HEK293 (cell line): ENCODE measurements around the gene MSI1.

Source experiments
- CTCF ChIA-PET: fragments of 350-600 bp; formaldehyde crosslinking; extraction: SDS; loops from one replicate; lab custom pipeline; 2021; ENCODE audit warnings: antibody characterized with exemption; lab: Yijun Ruan, JAX
- POLR2A ChIA-PET: fragments of 300-600 bp; formaldehyde crosslinking; extraction: SDS; loops from one replicate; lab custom pipeline; 2020; ENCODE audit warnings: antibody characterized with exemption, inconsistent platforms; lab: Yijun Ruan, JAX
- H3K27ac ChIP-seq: fragments of 200-500 bp; sonication (Bioruptor generic); 2 replicates; pipeline ENCODE4 v1.5.1; 2014; ENCODE audit warnings: low read depth, low read length, control low read depth, inconsistent platforms; ENCODE audit errors: extremely low read depth
- H3K36me3 ChIP-seq, 2 experiments: fragments of 200-500 bp in 1 of 2; sonication (Bioruptor generic) in 1 of 2; 1 replicate in 1 of 2; 2 replicates in 1 of 2; pipeline ENCODE4 v1.5.1; 2014 to 2017; ENCODE audit warnings: inconsistent platforms in 2 of 2, low read length in 2 of 2; ENCODE audit not compliant: control insufficient read depth in 2 of 2, insufficient read depth in 1 of 2
- H3K4me1 ChIP-seq: fragments of 200-500 bp; sonication (Bioruptor generic); 2 replicates; pipeline ENCODE4 v1.5.1; 2014; ENCODE audit warnings: mild to moderate bottlenecking, low read length, inconsistent platforms; ENCODE audit not compliant: control insufficient read depth, insufficient read depth
- H3K4me3 ChIP-seq: 2 replicates; pipeline ENCODE4 v1.5.1; 2011; ENCODE audit warnings: low read depth, mild to moderate bottlenecking, control low read depth, low read length, moderate library complexity
- H3K9me3 ChIP-seq: fragments of 200-500 bp; sonication (Bioruptor generic); 2 replicates; pipeline ENCODE4 v1.5.1; 2014; ENCODE audit warnings: low read depth, low read length, inconsistent platforms; ENCODE audit not compliant: control insufficient read depth, insufficient read depth
- GLIS2 ChIP-seq: fragments of 450-650 bp; formaldehyde crosslinking; IDR thresholded peaks from 2 replicates; pipeline ENCODE4 v1.5.1; 2016; ENCODE audit warnings: missing biosample characterization, missing genetic modification characterization
- PATZ1 ChIP-seq: fragments of 450-650 bp; formaldehyde crosslinking; IDR thresholded peaks from 2 replicates; pipeline ENCODE4 v1.5.1; 2016; ENCODE audit warnings: missing biosample characterization, missing genetic modification characterization
- PRDM2 ChIP-seq: fragments of 450-650 bp; formaldehyde crosslinking; IDR thresholded peaks from 2 replicates; pipeline ENCODE4 v1.5.1; 2016; ENCODE audit warnings: missing biosample characterization, missing genetic modification characterization, borderline replicate concordance
- REST ChIP-seq: fragments of 450-650 bp; formaldehyde crosslinking; IDR thresholded peaks from 2 replicates; pipeline ENCODE4 v1.5.1; 2016; ENCODE audit warnings: missing biosample characterization, missing genetic modification characterization
- SP2 ChIP-seq: fragments of 450-650 bp; formaldehyde crosslinking; IDR thresholded peaks from 2 replicates; pipeline ENCODE4 v1.5.1; 2016; ENCODE audit warnings: missing biosample characterization, missing genetic modification characterization
- SP3 ChIP-seq: fragments of 450-650 bp; formaldehyde crosslinking; IDR thresholded peaks from 2 replicates; pipeline ENCODE4 v1.5.1; 2016; ENCODE audit warnings: missing biosample characterization, missing genetic modification characterization
- ZBTB20 ChIP-seq: fragments of 450-650 bp; formaldehyde crosslinking; IDR thresholded peaks from 2 replicates; pipeline ENCODE4 v1.5.1; 2016; ENCODE audit warnings: missing biosample characterization, missing genetic modification characterization
- ZBTB26 ChIP-seq: fragments of 450-650 bp; formaldehyde crosslinking; optimal IDR thresholded peaks from 2 replicates; pipeline ENCODE3; 2016; ENCODE audit warnings: missing biosample characterization, mild to moderate bottlenecking, missing genetic modification characterization
- ZIC2 ChIP-seq: fragments of 450-650 bp; formaldehyde crosslinking; IDR thresholded peaks from 2 replicates; pipeline ENCODE4 v1.5.1; 2016; ENCODE audit warnings: missing biosample characterization, missing genetic modification characterization
- ZNF140 ChIP-seq: fragments of 450-650 bp; formaldehyde crosslinking; IDR thresholded peaks from 2 replicates; pipeline ENCODE4 v1.5.1; 2016; ENCODE audit warnings: missing biosample characterization, missing genetic modification characterization
- ZNF175 ChIP-seq: fragments of 450-650 bp; formaldehyde crosslinking; IDR thresholded peaks from 2 replicates; pipeline ENCODE4 v1.5.1; 2016; ENCODE audit warnings: missing biosample characterization, missing genetic modification characterization
- ZNF266 ChIP-seq: fragments of 450-650 bp; formaldehyde crosslinking; IDR thresholded peaks from 2 replicates; pipeline ENCODE4 v1.5.1; 2016; ENCODE audit warnings: missing biosample characterization, missing genetic modification characterization, low read depth
- ZNF324 ChIP-seq: fragments of 450-650 bp; formaldehyde crosslinking; IDR thresholded peaks from 2 replicates; pipeline ENCODE4 v1.5.1; 2016; ENCODE audit warnings: missing biosample characterization, missing genetic modification characterization
- ZNF335 ChIP-seq: fragments of 450-650 bp; formaldehyde crosslinking; conservative IDR thresholded peaks from 2 replicates; pipeline ENCODE4 v1.5.1; 2016; ENCODE audit warnings: missing biosample characterization, missing genetic modification characterization
- ZNF341 ChIP-seq: fragments of 450-650 bp; formaldehyde crosslinking; IDR thresholded peaks from 2 replicates; pipeline ENCODE4; 2016; ENCODE audit warnings: low read depth, missing biosample characterization, missing genetic modification characterization
- ZNF366 ChIP-seq: fragments of 450-650 bp; formaldehyde crosslinking; conservative IDR thresholded peaks from 2 replicates; pipeline ENCODE4 v1.5.1; 2016; ENCODE audit warnings: missing biosample characterization, missing genetic modification characterization

MSI1 gene

GRCh38 chr12:120370343-120371243 lies 1.6 kb upstream of the MSI1 start:
- no peak overlapping the region for H3K4me3 ChIP-seq
- ChIA-PET CTCF (interaction anchor here (0.6 to 1.5 kb wide), 2 partner anchors 15 to 53 kb away, joined by 3 to 4 read pairs; no protein-coding TSS in a partner anchor), POLR2A (no interaction called here)
- no peak overlapping the region for H3K27ac ChIP-seq
- H3K9me3 ChIP-seq = no peaks in the 10 kb centered on the region
- TF ChIP-seq GLIS2 (tag by site-specific recombination) = 0 out of 2 replicates have a peak, but pooled peaks have one; percentile 22
- TF ChIP-seq REST (tag by site-specific recombination) = no peak
- 0 out of 2 replicates have a peak, but pooled peaks have one; percentile 5 for TF ChIP-seq ZIC2 (tag by site-specific recombination)
- peak; percentile 39; the same call in 1 of the 2 replicates for TF ChIP-seq ZNF366
- TF ChIP-seq SP3 (tag by site-specific recombination) = peak; percentile 26; the same call in 1 of the 2 replicates
- peak; percentile 54; the same call in 1 of the 2 replicates for TF ChIP-seq PRDM2
- TF ChIP-seq ZNF140 (tag by site-specific recombination) = no peak
- peak; percentile 58 for TF ChIP-seq SP2
- TF ChIP-seq ZNF175 (tag by site-specific recombination) = no peak
- H3K4me1 ChIP-seq = 0 out of 2 replicates have a peak, but pooled peaks cover 2% of the 10 kb centered on the region
- peaks cover 0 to 17% of the 10 kb centered on the region in 2 experiments; a peak in 2 of 3 replicates for H3K36me3 ChIP-seq

- H3K27ac ChIP-seq = peak overlapping the region; percentile 62; the same call in 1 of the 2 replicates
- ChIA-PET POLR2A (interaction anchor here (0.6 kb wide), 2 partner anchors 9 to 68 kb away, joined by 3 to 4 read pairs; partner anchors contain the start of gene COX6A1), CTCF (interaction anchor here (1.5 kb wide), 1 partner anchor 14 kb away, joined by 4 read pairs; no protein-coding TSS in a partner anchor)
- H3K9me3 ChIP-seq = no peaks in the 10 kb centered on the region
- 0 out of 2 replicates have a peak, but pooled peaks cover 2% of the 10 kb centered on the region for H3K4me1 ChIP-seq
- H3K36me3 ChIP-seq = peaks cover 0 to 25% of the 10 kb centered on the region in 2 experiments; a peak in 2 of 3 replicates
- peak overlapping the region; percentile 61 for H3K4me3 ChIP-seq
- TF ChIP-seq ZNF266 (tag by site-specific recombination) = no peak
- TF ChIP-seq ZBTB26 (tag by site-specific recombination) = peak; percentile 20
- 0 out of 2 replicates have a peak, but pooled peaks have one; percentile 19 for TF ChIP-seq ZNF335 (tag by site-specific recombination)
- peak; percentile 15; the same call in 1 of the 2 replicates for TF ChIP-seq ZBTB20 (tag by site-specific recombination)
- peak; percentile 59; the same call in 1 of the 2 replicates for TF ChIP-seq ZNF341 (tag by site-specific recombination)
- TF ChIP-seq GLIS2 (tag by site-specific recombination) = 0 out of 2 replicates have a peak, but pooled peaks have one; percentile 13
- no peak for TF ChIP-seq ZNF324 (tag by site-specific recombination)
- TF ChIP-seq PATZ1 (tag by site-specific recombination) = peak; percentile 66
These were observed 809 bp upstream of the MSI1 start for GRCh38 chr12:120369603-120370342.
